Sciatic nerve (tissue), 2 donors: Measurements from ENCODE around the gene ARHGAP15. TPM values are rescaled to one million over a fixed set of nuclear protein-coding genes. Genes with fewer than 3 reads are reported as not detected.
A peak's percentile ranks its signal among the peaks of the same experiment; 100 is the strongest.
"Not testable (repeated sequence)": the region's sequence is repeated elsewhere in the genome, so short reads cannot be mapped to it uniquely, and the experiment has no call there.

Experiments
- ATAC-seq: fragments of 200-7000 bp; cut with Tn5 transposase; one replicate; pipeline ENCODE4 v1.9.1; 2020; ENCODE audit warnings: mild to moderate bottlenecking, moderate library complexity
- DNase-seq: peaks from one replicate; pipeline ENCODE4 v3.0.0-alpha.2; 2020; ENCODE audit warnings: low spot score
- intact Hi-C: fragments of 100-400 bp; cut with DNase I; formaldehyde crosslinking; loops from one replicate; pipeline ENCODE4 v1.14.2; 2022
- total RNA-seq: library from RNA; stranded (reverse); fragmentation: NEBNext Ultra II Directional; extraction: Animal tissue kit (Norgen Biotek cat#: 25700); gene quantifications from one replicate; pipeline ENCODE4 v1.2.1, GENCODE V29; 2021
- donor health status: DM: no; HTN: no; CAD: no.
- donor health status: DM: no; HTN: no; CAD: no.

ARHGAP15 gene
- total RNA-seq, 1 donor from 2014 or later, result 119 TPM

GRCh38 chr2:143524559-143525401, 395.6 kb downstream of the ARHGAP15 start:
- peak; percentile 43 for ATAC-seq
- intact Hi-C loops, result no loop called here
- no peak for DNase-seq

- ATAC-seq (peak; percentile 63), DNase-seq (no peak)
- intact Hi-C loops, result no loop called here
Observed at GRCh38 chr2:143525402-143525860, 396.2 kb downstream of the ARHGAP15 start.

GRCh38 chr2:143526498-143526897, 397.3 kb downstream of the ARHGAP15 start:
- intact Hi-C loops, result no loop called here
- no peak for ATAC-seq

GRCh38 chr2:143528021-143528420, 398.8 kb downstream of the ARHGAP15 start:
- ATAC-seq, result no peak
- no peak for DNase-seq
- intact Hi-C loops, result no loop called here

More at GRCh38 chr2:143526498-143526897, 397.3 kb downstream of the ARHGAP15 start:
- DNase-seq, result no peak

GRCh38 chr2:143529118-143529720, 400.0 kb downstream of the ARHGAP15 start:
- ATAC-seq, result no peak
- intact Hi-C loops, result no loop called here
- no peak for DNase-seq

GRCh38 chr2:143530758-143531157, 401.5 kb downstream of the ARHGAP15 start:
- no peak for DNase-seq
- ATAC-seq, result no peak
- intact Hi-C loops, result no loop called here

- intact Hi-C loops, result no loop called here
- DNase-seq, result no peak
Observed at GRCh38 chr2:143532061-143532460, 402.8 kb downstream of the ARHGAP15 start.

GRCh38 chr2:143533846-143534245, 404.6 kb downstream of the ARHGAP15 start:
- ATAC-seq, result no peak

More at GRCh38 chr2:143532061-143532460, 402.8 kb downstream of the ARHGAP15 start:
- ATAC-seq, result no peak

GRCh38 chr2:143535802-143536201, 406.6 kb downstream of the ARHGAP15 start:
- intact Hi-C loops, result no loop called here
- DNase-seq (no peak), ATAC-seq (no peak)

More at GRCh38 chr2:143533846-143534245, 404.6 kb downstream of the ARHGAP15 start:
- DNase-seq, result no peak
- intact Hi-C loops, result no loop called here

GRCh38 chr2:143541899-143542298, 412.7 kb downstream of the ARHGAP15 start:
- intact Hi-C loops, ATAC-seq, DNase-seq: not testable (repeated sequence)

GRCh38 chr2:143545059-143545948, 416.1 kb downstream of the ARHGAP15 start:
- ATAC-seq, result peak; percentile 26
- intact Hi-C loops, result no loop called here

GRCh38 chr2:143545949-143546255, 416.7 kb downstream of the ARHGAP15 start:
- ATAC-seq (no peak), DNase-seq (no peak)
- intact Hi-C loops, result no loop called here

More at GRCh38 chr2:143545059-143545948, 416.1 kb downstream of the ARHGAP15 start:
- DNase-seq, result no peak

GRCh38 chr2:143548032-143548431, 418.8 kb downstream of the ARHGAP15 start:
- ATAC-seq, result no peak
- intact Hi-C loops, result no loop called here
- no peak for DNase-seq

- DNase-seq, result no peak
- no peak for ATAC-seq
- intact Hi-C loops, result no loop called here
Observed at GRCh38 chr2:143550500-143550899, 421.3 kb downstream of the ARHGAP15 start.

GRCh38 chr2:143551971-143552650, 422.9 kb downstream of the ARHGAP15 start:
- DNase-seq, result no peak
- ATAC-seq, result no peak
- intact Hi-C loops, result no loop called here

GRCh38 chr2:143553261-143553660, 424.0 kb downstream of the ARHGAP15 start:
- intact Hi-C loops, result no loop called here
- ATAC-seq, result no peak

GRCh38 chr2:143558665-143559064, 429.4 kb downstream of the ARHGAP15 start:
- DNase-seq (no peak), ATAC-seq (peak; percentile 57)
- intact Hi-C loops, result no loop called here

More at GRCh38 chr2:143553261-143553660, 424.0 kb downstream of the ARHGAP15 start:
- DNase-seq, result no peak

GRCh38 chr2:143559147-143559546, 429.9 kb downstream of the ARHGAP15 start:
- DNase-seq, result no peak
- intact Hi-C loops, result no loop called here
- ATAC-seq, result no peak

- intact Hi-C loops, result no loop called here
- ATAC-seq, result no peak
Observed at GRCh38 chr2:143560724-143561123, 431.5 kb downstream of the ARHGAP15 start.

More at GRCh38 chr2:143560724-143561123, 431.5 kb downstream of the ARHGAP15 start:
- no peak for DNase-seq
